Bronchial epithelial cell (primary cell): ENCODE results near the gene CH25H. TPM values are rescaled to one million over a fixed set of nuclear protein-coding genes. Genes with fewer than 3 reads are reported as not detected.
A peak's percentile ranks its signal among the peaks of the same experiment; 100 is the strongest.
"Not testable (repeated sequence)": the region's sequence is repeated elsewhere in the genome, so short reads cannot be mapped to it uniquely, and the experiment has no call there.

Source experiments
- DNase-seq: peaks from one replicate; pipeline ENCODE4 v3.0.0-alpha.2; 2010; ENCODE audit warnings: low read depth
- FAIRE-seq: peaks from 2 replicates; lab custom pipeline; 2011; peaks lifted over from hg19 to GRCh38; lab: Jason Lieb, UNC
- H3K27me3 ChIP-seq: 2 replicates; pipeline ENCODE4 v1.5.1; 2011; ENCODE audit warnings: low read length; ENCODE audit not compliant: control insufficient read depth, insufficient read depth
- H3K36me3 ChIP-seq: 2 replicates; pipeline ENCODE4 v1.5.1; 2011; ENCODE audit warnings: low read length; ENCODE audit not compliant: control insufficient read depth, insufficient read depth
- H3K4me3 ChIP-seq: 2 replicates; pipeline ENCODE4 v1.5.1; 2011; ENCODE audit warnings: mild to moderate bottlenecking, low read depth, low read length, control low read depth
- CTCF ChIP-seq: IDR thresholded peaks from 2 replicates; pipeline ENCODE4 v1.5.1; 2011; ENCODE audit warnings: mild to moderate bottlenecking, moderate library complexity, low read length, control low read depth, inconsistent platforms; ENCODE audit not compliant: insufficient read depth, severe bottlenecking
- total RNA-seq: library from RNA; depleted of rRNA; stranded (reverse); fragments of >200 nt; gene quantifications from 2 replicates; pipeline ENCODE4 v1.2.1, GENCODE V29; 2014

CH25H gene
- not detected in 2 replicates for total RNA-seq

GRCh38 chr10:89207181-89207800, at the start of gene CH25H:
Gene CH25H (minus strand): TSS chr10:89207317. CDS start chr10:89207292, 25 bp downstream.
- peak; percentile 50 for FAIRE-seq
- no peaks in the 10 kb centered on the region for H3K36me3 ChIP-seq
- no peak for TF ChIP-seq CTCF
- DNase-seq = peak; percentile 69
- peaks cover 11% of the 10 kb centered on the region for H3K27me3 ChIP-seq
- peak within 1 kb of the TSS; percentile 39 for H3K4me3 ChIP-seq

GRCh38 chr10:89256340-89256739, 49.2 kb upstream of the CH25H start:
- H3K4me3 ChIP-seq = no peak overlapping the region
- FAIRE-seq (no peak), DNase-seq (no peak)
- H3K27me3 ChIP-seq = no peaks in the 10 kb centered on the region
- no peaks in the 10 kb centered on the region for H3K36me3 ChIP-seq
- TF ChIP-seq CTCF = no peak

- H3K36me3 ChIP-seq = no peaks in the 10 kb centered on the region
- TF ChIP-seq CTCF = no peak
- DNase-seq = no peak
- FAIRE-seq = no peak
- H3K27me3 ChIP-seq = no peaks in the 10 kb centered on the region
- no peak overlapping the region for H3K4me3 ChIP-seq
These were observed 48.7 kb upstream of the CH25H start for GRCh38 chr10:89255793-89256192.

GRCh38 chr10:89255091-89255579, 48.0 kb upstream of the CH25H start:
- DNase-seq, FAIRE-seq, H3K36me3 ChIP-seq, H3K4me3 ChIP-seq, H3K27me3 ChIP-seq: not testable (repeated sequence)

GRCh38 chr10:89252225-89252585, 45.1 kb upstream of the CH25H start:
- no peak for FAIRE-seq
- no peak for DNase-seq
- no peaks in the 10 kb centered on the region for H3K36me3 ChIP-seq
- no peaks in the 10 kb centered on the region for H3K27me3 ChIP-seq
- no peak for TF ChIP-seq CTCF
- peak overlapping the region; percentile 65 for H3K4me3 ChIP-seq

- peak; percentile 96 for DNase-seq
- no peak for FAIRE-seq
- peak; percentile 3 for TF ChIP-seq CTCF
- no peaks in the 10 kb centered on the region for H3K36me3 ChIP-seq
- no peaks in the 10 kb centered on the region for H3K27me3 ChIP-seq
- H3K4me3 ChIP-seq = peak within 1 kb of the TSS; percentile 65
These were observed 44.5 kb upstream of the CH25H start, which contains the start of gene LIPA for GRCh38 chr10:89251409-89252224. Gene LIPA (minus strand): TSS chr10:89251775. CDS start chr10:89247648, 4,127 bp downstream.
